ENCODE measurements around the gene STK24.

STK24 gene

DNA sequence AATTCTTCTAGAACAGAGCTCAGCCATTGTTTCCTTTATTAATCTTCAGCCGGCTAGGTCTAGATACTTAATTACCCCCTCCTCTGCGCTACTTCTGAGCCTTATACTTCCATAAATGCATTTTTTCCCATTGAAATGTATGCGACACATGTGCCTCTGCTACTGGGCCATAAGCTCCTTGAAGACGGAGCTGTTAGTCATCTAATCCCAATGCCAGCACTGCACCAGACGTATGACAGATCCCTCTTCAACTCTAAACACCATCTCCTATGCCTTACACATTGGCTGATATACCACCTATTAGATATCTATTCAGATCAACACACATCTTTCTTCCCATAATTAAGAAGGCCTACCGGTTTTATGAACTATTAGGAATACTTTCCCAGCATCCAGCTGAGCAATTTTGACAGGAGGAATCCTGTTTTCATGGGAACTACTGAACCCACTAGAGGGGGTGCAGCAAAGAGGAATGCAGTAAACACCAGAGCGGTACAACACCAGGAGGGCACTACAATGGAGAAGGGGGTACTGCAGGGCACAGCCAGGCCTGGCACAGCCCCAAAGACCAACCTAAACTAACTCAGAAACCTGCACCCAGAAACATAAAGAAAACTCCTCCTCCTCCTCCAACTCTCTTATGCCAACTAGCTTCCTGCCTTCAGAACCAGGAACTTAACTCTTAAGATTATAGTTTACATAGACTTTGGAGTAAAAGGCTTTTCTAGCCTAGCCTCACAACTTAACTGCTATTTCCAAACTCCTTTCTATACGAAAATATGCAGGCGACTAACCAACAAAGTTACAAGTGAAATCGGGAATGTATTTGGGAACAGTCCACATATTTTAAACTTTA lies 18.7 kb downstream of the STK24 start:
- no peak for DNase-seq (ENCODE audit: low read depth in 4 of 4, low spot score in 1 of 4)

DNA sequence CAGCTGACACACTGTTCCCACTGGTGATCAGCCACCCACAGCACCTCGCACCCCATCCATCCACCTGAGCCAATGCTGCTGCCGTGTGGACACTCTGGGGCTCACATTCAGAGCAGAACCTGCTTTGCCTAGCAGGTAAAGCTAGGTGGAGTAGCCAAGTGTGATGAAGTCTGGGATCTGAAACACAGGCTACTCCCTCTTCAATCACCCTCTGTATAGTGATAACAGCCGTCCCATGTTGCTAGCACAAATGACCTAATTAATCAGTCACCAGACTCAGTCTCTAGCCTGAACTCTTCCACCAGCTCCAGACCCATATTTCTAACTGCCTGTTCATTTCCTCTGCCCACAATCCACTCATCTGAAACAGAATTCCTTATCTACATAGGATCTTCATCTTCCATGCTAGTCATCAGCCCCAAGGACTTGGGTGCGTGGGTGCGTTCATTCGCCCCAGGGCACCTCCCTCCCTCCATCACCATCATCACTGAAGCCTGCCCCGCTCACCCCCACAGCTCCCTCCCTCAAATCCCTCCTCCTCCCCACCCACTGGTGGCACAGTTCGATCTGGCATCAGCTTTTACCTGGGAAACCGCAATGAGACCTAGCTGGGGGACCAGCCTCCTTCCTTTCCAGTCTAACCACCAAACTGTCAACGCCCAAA lies 19.8 kb downstream of the STK24 start:
- no peak for DNase-seq (ENCODE audit: low read depth in 4 of 4, low spot score in 1 of 4)

DNA sequence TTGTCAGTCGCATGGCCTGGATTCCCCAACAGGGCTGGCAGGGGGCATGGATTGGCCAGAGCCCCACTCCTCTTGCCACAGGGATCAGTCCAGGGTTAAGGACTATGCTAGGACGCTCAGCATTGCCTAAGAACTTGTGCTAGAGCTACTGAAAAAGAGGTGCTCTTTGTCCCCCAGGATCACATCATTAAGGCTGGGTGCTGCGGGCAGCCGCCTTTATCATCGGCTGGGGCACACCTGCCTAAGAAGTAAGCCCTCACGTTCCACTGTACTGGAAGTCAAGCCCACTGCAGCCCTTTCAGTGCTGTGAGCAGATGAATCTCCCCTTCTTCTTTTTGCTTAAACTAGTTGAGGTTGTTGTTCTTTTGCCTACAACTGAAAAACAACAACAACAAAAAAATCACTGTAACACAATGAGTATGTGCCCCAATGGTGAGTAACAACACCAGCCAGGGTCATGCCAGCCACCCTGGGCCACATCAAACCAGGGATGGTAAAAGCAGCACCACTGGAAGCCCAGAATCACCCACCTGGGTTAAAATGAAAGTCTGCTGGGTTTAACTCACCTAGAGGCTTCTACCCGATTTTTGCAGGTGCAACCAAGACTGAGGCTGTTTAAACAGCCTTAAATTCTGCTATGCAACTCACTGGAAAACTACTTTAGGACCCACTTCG lies 20.6 kb downstream of the STK24 start:
- no peak for DNase-seq (ENCODE audit: low read depth in 4 of 4, low spot score in 1 of 4)

DNA sequence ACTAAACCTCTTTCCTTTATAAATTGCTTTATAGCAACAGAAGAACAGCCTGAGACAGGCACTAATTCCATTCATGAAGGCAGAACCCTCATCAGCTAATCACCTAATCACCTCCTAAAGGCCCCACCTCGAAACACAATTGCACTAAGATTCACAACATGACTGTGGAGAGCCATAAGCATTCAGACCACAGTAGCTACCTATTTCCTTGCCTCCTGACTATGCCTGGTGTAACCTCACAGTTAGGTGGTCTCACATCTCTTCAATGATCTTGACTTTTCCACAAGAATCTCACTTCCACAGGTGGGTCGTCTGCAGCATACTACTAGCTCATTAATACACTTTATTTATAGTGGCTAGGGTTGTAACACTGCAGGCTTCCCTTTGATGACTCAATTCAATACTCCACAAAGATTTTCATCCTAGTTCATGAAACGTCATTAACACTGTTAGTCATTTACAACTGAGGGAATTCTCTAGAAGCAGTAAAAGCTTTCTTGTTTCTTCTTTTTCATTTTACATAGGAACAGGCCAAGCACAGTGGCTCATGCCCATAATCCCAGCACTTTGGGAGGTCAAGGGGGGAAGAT lies 27.1 kb downstream of the STK24 start:
- DNase-seq (ENCODE audit: low read depth in 4 of 4, low spot score in 1 of 4): no peak

DNA sequence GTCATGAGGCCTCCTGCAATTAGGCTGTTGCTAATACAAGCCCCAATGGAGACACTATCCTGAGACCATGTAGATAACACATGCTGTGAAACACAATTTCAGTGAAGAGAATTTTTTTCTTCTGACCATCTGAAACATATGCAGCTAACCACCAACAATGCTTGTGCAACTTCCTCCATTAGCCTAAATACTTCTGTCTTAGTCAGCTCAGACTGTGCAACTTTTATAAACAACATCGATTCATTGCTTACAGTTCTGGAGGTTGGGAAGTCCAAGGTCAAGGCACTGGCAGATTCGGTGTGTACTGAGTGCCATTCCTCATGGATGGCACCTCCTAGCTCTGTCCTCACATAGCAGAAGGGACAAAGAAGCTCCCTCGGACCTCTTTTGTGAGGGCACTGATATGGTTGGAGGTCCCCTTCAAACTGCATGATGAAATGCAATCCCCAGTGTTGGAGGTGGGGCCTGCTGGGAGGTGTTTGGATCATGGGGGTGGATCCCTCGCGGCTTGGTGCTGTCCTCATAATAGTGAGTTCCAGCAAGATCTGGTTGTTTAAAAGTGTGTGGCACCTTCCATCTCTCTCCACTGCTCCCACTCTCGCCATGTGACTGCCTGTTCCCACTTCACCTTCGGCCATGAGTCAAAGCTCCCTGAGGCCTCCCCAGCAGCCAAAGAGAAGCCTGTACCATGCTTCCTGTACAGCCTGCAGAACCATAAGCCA lies 27.7 kb downstream of the STK24 start:
- no peak for DNase-seq (ENCODE audit: low read depth in 4 of 4, low spot score in 1 of 4)

DNA sequence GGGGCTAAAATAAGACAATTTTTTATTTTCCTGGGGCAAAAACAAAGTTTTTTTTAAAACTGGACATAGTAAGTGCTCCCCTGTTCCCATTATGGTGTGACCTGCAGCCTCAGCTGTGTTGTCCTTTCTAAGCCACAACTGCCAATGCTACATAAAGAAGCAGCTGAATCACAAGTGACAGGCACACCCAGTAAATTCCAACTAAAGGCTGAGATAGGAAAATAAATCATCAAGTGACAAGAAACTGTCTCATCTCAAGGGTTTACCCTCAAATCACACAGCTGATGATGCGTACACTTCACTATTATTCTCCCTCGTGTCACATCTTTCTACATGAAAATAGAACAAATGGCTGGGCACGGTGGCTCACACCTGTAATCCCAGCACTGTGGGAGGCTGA lies 28.7 kb downstream of the STK24 start:
- no peak for DNase-seq (ENCODE audit: low read depth in 4 of 4, low spot score in 1 of 4)

DNA sequence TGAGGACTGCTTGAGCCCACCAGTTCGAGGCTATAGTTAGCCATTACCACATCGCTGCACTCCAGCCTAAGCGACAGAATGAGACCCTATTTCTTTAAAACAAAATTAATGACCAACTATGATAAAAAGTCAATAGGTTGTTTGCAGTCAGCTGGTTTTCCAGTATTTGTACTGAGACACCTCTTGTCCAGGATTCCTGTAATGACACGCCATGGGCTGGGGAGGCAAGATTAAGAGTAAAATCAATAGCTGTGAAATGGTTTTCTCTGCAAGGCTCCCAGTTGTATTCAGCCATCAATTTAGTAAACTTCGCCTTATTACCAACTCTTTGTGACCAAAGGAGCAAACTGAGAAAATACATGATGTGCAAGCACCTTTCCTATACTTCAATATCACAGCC lies 29.5 kb downstream of the STK24 start:
- DNase-seq (ENCODE audit: low read depth in 4 of 4, low spot score in 1 of 4): no peak

DNA sequence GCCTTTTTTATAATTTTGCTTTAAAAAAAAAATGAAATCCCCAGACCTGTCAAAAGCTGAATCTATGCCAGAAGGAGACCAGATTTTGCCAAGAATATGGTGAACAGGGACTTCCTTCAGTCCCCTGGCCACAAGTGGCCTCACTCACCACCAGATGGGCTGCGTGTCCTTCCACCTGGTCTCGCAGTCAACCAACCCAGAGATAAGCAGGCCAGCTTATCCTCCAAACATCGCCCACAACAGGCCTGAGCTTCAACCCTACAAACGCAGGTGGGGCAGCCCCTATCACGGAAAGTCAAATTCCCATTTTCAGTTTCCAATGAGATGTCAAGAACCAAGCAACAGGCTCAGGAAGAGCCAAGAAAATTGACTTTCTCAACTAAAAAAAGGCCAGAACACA lies 30.5 kb downstream of the STK24 start:
- no peak for DNase-seq (ENCODE audit: low read depth in 4 of 4, low spot score in 1 of 4)

DNA sequence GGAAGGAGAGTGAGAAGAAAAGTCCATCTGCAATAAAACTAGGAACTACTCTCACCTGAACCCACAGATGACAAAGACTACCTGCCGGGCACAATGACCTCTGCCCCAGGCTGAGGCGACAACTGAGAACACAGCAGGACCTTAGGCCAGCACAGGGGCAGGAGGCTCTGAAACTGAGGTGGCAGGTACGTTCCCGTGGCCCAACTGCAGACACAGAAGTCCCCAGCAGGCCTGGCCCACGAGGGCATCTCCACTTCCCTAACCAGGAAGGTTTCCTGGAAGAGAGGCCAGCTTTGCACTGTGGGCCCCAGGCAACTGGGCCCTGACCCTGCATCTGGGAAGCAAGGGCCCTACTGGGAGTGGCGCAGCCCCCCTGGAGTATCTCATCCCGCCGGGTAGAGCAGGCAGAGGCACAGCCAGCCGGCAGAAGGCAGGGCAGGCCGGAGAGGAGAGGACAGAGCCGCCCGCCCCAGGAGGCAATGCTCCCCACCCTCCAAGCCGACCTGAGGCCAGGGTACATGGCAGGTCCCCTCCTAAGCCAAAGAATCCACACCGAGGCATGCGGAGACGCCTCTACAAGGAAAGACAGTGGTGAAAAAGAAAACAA lies 32.7 kb downstream of the STK24 start:
- DNase-seq (ENCODE audit: low read depth in 4 of 4, low spot score in 1 of 4): no peak

DNA sequence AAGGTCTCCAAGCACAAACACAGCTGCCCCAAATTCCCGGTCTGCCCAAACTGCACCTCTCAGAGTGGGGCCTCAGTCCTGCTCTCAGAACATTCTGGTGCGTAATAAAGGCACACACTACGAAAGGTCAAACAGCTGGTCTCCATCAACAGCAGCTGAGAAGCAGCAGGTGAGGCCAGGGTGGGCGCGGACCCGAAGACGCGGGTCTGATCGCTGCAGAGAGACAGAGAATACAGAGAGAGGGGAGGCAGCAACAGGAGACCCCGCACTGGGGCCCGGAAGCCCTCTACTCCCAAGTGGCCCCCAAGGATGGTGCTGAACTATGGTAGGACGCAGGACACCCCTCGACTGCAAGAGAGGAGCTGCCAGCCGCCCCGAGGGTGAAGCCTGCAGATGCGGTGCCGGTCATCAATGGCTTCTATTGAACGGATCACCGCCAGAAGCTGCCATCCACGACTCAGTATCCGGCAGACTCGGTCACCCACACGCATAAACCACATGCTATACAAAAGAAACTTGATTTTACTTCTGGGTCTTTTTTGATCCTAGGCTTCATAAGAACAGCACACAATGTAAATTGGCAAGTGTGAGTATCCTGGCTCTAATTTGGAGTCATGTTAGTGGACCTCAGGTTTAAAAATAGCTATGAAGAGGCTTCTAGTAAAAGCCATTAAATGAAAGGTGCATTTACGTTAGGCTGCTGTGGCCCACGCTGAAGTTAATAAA lies 33.4 kb downstream of the STK24 start:
- no peak for DNase-seq (ENCODE audit: low read depth in 4 of 4, low spot score in 1 of 4)

DNA sequence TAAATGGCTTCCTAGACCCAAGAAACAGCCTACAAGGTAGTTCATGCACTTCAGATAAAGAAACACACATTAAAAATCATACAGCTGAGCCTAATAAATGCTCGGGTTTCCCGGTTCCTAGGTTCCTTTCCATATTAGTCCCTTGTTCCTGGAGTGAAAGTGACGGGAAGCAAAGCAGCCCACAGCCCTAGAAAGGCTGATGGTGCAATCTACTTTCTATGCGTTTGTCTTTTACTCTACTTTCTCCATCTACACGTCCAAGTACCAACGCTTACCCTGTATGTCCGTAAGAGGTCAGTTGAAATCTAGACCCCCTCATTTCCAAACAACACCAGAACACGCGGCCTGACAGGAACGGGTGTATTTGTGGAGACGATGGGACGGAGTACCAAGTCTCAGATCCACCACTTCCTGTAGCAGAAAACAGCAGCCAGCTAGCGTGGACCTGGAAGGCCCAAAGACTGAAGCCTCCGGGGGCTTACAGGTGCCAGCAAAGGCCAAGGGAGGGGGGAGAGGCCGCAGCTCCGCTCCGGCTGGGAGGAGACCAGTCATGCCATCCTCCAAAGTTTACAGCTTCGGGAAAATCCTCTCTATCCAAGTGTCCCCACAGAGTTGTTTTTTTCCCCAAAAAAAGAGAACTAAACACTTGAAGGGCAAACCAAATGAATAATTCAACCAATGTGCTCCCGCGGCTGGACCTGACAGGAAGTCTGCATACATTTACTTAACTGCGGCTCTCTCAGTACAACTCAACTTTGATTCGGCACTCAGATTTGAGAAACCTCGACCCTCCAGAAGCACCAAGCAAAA lies 34.1 kb downstream of the STK24 start:
- DNase-seq (ENCODE audit: low read depth in 4 of 4, low spot score in 1 of 4): no peak

DNA sequence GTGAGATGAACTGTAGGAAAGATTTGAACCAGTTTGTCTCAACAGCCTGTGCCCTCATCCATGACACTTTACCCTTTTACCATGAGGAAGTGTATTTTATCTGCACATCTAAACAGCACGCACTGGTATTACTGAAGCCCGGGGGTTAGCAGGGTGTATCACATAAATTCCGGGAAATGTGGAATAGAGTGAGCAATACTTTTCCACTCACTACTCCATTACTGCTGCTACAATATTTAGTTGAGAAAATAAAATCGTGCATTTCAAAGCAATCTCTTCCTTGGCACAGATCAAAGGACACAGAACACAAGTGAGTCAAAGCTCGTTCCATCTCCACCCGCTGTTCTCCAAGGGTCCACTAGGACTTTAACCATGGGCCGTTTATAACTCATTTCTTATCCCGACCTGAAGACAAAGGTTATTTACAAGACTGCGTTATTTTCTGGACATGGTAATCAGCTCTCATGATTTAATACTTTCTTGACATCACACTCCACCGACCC lies 35.2 kb downstream of the STK24 start:
- no peak for DNase-seq (ENCODE audit: low read depth in 4 of 4, low spot score in 1 of 4)

DNA sequence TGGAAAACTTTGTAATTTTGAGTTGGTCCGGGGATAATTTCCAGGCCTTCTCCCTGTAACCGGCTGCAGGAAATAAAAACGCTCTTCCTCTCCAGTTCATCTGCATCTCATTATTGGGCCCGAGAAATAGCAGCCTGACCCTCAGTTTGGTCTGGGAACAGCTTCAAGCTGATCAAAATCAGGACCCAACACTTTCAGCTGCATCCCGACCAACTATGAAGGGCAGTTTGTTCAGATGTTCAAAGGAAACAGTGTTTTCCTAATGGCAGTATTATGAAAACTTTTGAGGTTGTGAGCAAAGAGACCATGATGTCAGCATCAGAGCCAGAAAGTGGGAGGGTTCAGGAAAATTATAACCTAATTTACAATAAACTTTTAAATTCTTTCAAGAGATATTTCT lies 35.7 kb downstream of the STK24 start:
- no peak for DNase-seq (ENCODE audit: low read depth in 4 of 4, low spot score in 1 of 4)

DNA sequence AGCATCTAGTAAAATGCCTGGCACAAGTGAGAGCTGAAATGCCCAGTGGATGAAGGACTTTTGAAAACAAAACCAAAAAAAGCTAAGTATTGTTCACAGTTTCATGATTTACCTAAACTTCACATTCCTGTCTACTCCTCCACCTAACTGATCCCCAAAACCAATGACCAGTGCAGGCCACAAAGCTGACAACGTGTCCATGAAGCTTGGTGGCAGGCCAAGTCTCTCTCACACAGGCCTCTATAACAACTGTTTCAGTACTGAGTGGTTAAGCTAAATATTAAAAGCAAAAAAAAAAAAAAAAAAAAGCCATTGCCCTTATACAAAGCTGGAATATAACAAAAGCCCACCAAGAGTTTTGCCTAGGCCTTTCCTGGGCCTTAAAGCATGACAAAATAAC lies 36.4 kb downstream of the STK24 start:
- DNase-seq (ENCODE audit: low read depth in 4 of 4, low spot score in 1 of 4): no peak

DNA sequence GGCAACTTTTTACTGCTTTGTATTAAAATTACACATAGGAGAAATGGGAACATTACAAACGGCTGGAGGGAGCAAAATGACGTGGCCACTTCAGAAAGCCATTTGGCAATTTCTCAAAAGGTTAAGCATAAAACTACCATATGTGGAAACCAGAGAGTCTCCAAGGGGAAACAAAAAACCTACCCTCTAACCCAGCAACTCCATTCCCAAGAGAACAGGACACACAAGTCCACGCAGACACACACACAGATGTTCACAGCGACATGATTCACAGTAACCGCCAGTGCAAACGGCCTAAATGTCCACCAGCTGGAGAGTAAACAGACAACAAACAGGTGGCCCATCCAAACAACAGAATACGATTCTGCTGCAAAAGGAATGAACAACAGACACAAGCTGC lies 37.2 kb downstream of the STK24 start:
- DNase-seq (ENCODE audit: low read depth in 4 of 4, low spot score in 1 of 4): no peak

DNA sequence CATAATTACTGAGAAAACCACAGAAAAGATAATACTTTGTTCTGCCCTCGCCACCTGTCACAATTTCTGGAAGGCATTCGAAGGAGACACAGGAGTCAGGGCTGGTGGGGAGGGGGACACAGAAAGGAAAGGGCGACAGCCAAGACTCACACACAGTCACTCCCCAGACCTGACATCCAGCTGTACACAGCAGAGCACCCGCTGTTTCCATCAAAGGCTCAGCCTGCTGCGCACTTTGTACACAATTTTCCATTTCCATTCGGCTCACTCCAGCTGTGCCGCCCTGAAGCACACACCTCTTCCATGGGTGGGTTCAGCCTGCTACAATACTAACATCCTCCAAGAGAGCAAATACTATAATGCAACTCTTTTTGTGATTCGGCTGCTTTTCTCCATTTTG lies 38.0 kb downstream of the STK24 start:
- DNase-seq (ENCODE audit: low read depth in 4 of 4, low spot score in 1 of 4): no peak

DNA sequence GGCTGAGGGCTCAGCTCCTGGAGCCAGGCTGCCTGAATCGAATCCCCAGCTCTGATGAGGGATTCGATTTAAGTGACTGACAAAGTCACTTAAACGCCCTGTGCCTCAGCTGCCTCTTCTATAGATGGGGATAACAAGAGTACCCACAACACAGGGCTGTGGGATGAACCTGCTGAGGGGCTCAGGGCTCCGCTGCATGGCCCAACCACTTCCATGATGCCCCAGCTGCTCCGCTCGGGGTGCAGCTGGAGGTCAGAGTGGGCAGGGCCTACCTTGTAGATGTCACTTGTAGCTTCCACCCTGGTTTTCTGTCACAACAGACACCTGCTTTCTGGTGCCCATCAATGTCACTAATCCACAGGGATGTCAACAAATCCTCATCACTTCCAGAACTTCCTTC lies 39.2 kb downstream of the STK24 start:
- DNase-seq (ENCODE audit: low read depth in 4 of 4, low spot score in 1 of 4): no peak

DNA sequence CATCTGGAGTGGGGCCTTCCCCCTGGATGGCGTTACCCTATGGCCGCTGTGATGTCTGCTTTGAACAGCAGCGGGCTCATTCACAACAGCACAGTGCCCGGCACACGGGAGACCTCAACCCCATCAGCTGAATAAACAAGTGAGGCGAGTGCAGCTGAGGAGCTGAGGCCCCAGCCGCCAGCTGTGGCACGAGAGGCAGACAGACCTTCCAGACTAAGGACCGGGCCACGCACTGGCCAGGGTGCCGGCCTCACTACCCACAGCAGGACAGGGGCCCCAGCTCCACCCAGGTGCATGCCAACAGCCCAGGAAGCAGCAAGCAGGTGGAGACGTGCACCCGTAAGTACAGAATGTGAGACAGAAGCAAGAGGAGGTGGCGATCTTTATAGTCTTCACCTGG lies 39.6 kb downstream of the STK24 start:
- no peak for DNase-seq (ENCODE audit: low read depth in 4 of 4, low spot score in 1 of 4)

DNA sequence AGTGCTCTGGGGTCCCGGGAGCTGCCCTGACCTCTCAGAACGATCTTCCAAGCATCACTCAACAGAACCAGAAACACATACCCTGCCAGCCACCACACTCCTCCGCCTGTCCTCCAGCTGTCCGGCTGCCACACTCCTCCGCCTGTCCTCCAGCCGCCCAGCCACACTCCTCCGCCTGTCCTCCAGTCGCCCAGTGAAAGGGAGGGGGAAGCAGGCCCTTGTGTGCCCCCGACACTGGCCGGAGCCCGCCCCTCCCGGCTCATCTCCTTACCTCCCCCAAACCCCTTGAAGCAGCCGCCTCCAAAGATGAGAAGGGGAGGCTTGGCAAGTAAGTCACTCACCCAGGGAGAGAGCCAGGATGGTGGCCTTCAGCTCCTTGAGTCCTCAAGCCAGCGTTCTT lies 40.2 kb downstream of the STK24 start:
- no peak for DNase-seq (ENCODE audit: low read depth in 4 of 4, low spot score in 1 of 4)
